Activated CD8-positive, alpha-beta memory T cell treated with anti-CD3 and anti-CD28 coated beads, Interleukin-2, amount 50 U/mL, for 24 hours (primary cell): ENCODE results near the gene ARID4A.
"Not testable (repeated sequence)": the region's sequence is repeated elsewhere in the genome, so short reads cannot be mapped to it uniquely, and the experiment has no call there.

Experiments used
- DNase-seq: peaks from one replicate; pipeline ENCODE4 v3.0.0-alpha.2; 2020; ENCODE audit errors: extremely low read depth

Gene ARID4A

DNA sequence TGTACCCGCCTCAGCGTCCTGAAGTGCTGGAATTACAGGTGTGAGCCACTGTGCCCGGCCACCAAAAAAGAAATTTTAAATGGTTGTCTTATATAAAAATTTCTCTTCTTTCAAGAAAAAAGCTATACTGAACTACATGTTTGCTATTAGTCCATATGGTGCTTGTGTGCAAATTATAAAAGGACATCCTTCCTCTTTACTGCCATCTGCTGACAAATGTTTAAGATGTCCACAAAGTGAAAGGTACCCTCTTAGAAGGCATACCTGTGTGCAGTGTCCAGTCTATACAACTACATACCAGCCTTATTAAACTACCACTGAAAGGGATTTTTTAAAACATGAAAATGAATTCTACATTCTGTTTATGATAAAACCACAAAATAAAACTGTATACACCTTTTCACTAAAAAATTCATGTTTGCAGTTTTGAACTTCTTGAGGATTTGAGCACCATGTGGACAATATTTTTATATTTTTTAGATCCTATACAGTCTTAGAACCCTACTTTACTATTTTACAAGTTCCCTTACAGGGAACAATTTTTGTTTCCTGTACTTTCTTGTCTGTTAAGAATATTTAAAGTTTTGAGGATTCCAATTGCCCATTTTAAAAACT lies 64.5 kb downstream of the ARID4A start:
- no peak for DNase-seq

DNA sequence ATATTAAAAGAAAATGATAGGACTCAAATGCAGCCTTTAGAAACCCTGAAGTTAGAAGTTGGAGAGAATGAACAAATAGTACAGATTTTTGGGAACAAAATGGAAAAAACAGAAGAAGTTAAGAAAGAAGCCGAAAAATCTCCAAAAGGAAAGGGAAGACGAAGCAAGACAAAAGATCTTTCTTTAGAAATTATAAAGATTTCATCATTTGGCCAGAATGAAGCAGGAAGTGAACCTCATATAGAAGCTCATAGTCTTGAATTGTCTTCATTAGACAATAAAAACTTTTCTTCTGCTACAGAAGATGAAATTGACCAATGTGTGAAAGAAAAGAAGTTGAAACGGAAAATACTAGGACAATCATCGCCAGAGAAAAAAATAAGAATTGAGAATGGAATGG lies 66.0 kb downstream of the ARID4A start:
- DNase-seq: no peak

DNA sequence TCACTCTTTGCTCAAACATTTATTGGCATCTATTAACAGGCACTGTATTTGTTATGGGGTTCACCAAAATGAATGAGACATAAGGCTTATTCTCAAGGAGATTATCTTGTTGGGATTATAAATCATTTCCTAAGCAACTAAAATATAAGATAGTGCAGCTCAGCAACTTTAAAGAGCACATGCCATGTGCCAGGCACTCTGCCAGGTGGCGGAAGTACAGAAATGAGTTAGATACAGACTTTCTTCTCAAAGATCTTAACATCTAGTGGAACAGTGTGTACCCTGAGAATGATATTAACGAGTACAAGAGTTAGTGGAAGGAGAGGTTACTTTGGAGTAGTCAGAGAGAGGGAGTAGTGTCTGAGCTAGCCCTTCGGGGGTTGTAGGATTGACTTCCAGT lies 68.9 kb downstream of the ARID4A start:
- DNase-seq: no peak

DNA sequence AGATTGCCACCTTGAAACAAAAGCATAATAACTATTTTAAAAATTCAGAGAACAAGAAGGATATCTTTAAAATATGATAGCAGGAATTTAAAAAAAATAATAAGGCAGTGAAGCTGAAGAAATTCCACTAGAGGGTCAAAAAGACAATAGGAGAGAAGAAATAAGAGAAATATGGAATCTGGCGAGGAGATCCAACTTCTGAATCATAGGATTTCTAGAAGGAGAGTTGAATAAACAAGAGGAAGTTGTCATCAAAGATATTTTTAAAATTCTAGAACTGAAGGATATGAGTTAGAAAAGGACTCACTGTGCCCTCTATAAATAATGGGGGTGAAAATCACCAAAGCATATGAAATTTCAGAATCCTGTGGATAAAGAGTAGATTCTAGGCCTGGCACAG lies 70.6 kb downstream of the ARID4A start:
- no peak for DNase-seq

DNA sequence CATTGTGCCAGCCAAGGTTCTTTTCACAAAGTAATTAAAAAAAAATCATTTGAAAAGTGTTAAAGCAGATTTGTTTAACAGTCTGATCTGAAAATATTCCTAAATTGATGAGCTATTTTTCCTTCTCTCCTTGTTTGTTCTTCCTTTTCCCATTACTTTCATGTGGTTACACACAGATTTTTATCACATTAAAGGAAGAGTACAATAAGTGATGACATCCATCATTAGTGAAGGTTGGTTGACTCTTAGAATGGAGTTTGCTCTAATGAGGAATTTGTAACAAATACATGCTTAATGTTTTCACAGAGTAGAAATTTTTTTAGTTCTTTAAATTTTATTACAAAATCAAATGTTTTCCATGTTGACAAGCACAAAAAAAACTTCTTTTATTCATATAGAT lies 78.4 kb downstream of the ARID4A start:
- no peak for DNase-seq

DNA sequence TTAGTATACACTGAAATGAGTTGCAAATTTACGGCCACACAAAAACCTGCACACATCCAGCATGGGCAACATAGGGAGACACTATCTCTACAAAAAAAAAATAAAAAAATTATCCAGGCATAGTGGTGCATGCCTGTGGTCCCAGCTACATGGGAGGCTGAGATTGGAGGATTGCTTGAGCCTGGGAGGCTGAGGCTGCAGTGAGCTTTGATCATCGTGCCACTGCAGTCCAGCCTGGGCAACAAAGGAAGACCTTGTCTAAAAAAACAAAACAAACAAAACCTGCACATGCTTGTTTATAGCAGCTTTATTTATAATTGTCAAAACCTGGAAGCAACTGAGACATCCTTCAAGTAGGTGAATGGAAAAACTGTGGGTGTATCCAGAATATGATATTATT lies 92.5 kb downstream of the ARID4A start:
- no peak for DNase-seq

DNA sequence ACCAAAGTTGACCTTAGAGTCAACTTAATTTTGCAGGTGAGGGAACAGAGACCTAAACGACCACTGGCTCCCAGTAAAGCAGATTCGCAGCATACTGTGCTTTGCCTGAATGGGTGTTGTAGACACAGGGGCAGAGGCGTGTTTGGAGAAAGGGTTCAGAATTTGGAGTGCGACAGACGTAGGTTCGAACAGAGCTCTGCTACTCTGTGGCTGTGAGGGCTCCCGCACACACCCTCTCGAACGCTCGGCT lies 97.1 kb downstream of the ARID4A start:
- DNase-seq: no peak

DNA sequence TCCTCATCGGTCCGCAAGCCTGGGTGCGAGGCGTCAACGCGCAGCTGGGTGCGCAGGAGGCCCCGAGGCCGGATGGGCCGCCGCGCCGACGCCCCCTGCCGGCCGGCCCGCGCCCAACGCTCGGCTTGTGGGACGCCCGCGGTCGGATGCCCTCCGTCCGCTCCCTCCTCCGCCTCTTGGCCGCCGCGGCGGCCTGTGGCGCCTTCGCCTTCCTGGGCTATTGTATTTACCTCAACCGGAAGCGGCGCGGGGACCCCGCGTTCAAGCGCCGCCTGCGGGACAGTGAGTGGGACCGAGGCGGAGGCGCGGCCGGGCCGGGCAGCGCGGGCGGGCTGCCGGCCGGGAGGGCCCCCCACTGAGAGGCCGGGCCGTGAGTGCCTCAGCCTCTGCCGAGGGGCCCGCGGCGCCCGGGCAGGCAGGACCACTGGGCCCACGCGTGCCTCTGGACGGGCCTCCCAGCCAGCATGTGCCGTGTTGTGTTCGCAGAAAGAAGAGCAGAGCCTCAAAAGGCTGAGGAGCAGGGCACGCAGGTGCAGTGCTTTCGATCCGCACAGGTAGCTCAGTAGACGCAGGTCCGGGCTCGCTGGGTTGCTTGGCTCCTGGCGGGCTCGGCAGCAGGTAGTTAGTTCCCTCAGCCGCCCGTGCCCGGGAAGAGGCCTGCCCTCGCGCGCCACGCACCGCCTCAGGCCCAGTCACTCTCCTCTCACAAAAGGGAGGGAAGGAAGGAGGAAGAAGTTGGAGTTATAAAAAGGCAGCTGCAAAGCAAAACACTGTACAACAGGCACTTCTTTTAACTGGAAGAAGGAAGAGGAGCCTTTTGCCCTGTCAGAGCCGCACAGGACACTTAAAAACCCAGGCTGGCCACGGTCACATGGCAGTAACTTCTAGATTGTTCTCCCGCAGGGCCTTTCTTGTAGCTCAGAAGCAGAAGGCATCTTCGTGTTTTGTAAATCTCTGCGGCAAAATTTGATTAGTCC lies 97.7 kb downstream of the ARID4A start, which contains the start of gene TOMM20L:
TSS of gene TOMM20L (plus strand) at position 119 of the 977 bp plus-strand sequence. CDS start at position 147, 28 bp downstream.
- peak; percentile 27 for DNase-seq

DNA sequence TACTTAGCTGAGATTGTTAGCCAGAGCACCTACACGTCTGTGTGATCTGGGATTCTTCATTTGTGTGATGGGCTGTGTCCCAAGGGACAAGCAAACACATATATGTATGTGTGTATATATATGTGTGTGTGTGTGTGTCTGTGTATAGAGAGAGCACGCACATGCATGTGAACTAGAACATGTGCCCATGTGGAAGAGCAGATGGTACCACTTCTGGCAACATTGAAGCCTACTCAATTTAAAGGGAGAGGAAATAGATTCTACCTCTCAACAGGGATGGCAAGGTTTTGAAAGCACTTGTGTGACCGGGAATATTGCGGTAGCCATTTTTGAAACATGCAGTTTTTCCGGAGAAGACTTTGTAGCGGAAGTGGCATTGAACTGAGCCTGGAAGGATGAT lies 98.8 kb downstream of the ARID4A start:
- no peak for DNase-seq

DNA sequence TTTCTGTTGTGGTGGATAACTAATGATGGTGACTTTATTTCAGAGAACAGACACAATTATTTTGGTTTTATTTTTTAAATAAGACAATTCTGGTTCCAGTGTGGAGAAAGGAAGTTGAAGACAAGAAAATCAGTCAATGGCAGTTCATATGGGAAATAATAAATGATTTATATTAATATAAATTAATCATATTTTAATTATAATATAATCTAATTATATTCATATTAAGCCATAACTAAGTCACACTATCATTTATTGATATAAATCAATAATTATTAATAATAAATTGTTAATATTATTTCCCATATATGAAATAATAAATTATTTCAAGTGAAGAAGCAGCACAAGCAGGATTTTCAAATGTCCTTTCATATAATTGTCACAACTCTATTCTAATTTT lies 100.1 kb downstream of the ARID4A start:
- DNase-seq: no peak

DNA sequence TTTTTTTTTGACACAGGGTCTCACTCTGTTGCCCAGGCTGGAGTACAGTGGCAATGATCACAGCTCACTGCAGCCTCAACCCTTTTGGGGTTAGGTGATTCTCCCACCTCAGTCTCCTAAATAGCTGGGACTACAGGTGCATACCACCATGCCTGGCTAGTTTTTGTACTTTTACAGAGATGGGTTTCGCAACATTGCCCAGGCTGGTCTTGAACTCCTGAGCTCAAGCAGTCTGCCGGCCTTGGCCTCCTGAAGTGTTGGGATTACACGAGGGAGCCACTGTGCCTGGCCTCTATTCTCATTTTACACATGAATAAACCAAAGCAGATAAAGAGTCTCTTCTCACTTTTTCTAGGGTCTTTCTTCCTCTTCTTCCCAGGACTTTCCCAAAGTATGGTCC lies 100.5 kb downstream of the ARID4A start:
- no peak for DNase-seq

DNA sequence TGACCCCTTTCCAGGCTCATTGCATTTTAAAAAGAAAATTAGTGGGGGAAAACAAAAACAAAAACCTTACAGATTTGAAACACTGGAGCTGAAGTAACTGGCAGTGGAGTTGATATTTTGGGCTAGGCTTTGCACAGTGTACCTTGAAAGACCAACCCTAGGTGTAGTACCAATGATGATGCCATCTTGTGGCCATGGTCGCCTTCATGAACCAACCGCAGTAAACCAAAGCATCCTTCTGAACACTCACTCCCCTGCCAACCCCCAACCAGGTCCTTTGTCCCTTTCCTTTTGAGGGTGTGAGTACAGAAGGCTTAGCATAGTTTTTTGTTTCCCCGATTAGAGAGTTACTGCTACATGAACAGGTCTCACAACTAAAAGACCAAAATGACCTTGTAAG lies 103.2 kb downstream of the ARID4A start:
- DNase-seq: no peak

DNA sequence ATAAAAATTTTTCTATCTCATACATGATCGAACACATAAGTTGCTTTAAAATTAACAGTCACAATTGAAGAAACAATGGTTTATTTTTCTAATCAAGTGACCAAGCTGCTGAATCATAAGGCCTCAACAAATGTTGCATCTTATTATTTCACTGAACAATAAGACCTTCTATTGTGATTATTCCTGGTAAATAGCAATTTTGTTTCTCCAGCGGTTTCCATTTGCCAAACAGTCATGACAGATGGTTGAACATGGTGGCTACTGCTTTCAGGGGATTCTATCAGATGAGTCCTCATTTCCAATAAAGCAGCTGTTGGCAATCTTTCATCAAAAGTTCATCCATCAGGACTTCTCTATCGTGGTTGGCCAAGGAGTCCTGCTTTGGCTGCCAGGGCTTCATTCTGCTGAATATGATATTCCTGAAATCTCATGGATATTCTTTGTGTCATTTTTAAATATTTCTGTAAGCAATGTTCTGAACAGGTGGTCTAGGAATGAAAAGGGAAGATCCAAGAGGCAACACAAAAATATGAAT lies 110.4 kb downstream of the ARID4A start:
- no peak for DNase-seq

DNA sequence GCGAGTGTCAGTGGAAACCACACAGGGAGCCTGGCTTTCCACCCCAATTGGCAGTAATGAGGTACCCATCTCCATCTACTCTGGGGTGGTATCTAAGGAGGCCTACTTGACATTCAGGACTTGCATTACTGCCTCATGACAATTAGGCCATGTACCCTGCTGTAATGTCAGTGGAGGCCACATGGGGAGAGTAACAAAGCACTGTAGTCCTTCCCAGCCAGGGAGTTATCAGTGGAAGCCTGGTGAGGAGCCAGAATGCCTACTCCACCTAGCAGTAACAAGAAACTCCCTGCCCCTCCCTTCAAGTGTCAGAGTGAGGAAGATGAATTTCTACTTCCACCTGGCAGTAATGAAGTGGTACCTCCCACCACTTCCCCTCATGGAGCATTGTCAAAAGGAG lies 116.5 kb downstream of the ARID4A start:
- no peak for DNase-seq

DNA sequence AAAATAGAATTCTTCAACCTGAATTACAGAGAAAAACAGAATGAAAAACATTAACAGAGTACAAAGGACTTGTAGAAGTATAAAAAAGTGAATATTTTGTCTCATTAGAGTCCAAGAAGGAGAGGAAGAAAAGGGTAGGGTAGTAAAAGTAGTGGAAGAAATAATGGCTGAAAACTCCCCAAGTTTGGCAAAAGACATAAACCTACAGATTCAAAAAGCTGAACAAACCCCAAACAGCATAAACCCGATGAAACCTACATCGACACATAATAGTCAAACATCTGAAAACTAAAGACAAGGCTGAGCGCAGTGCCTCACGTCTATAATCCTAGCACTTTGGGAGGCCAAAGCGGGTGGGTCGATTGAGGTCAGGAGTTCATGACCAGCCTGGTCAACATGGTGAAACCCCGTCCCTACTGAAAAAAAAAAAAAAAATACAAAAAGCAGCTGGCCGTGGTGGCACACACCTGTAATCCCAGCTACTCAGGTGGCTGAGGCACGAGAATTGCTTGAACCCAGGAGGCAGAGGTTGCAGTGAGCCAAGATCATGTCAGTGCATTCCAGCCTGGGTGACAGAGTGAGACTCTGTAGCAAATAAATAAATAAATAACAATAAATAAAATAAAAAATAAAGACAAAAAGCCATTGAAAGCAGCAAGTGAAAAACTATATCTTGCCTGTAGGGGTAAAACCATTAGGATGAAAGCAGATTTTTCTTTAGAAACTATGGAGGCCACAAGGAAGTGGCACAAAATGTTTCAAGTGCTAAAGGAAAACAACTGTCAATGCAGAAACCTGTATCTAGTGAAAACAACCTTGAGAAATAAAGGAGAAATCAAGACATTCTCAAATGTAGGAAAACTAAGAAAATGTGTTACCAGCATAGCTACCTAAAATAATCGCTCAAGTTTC lies 117.5 kb downstream of the ARID4A start:
- no peak for DNase-seq

DNA sequence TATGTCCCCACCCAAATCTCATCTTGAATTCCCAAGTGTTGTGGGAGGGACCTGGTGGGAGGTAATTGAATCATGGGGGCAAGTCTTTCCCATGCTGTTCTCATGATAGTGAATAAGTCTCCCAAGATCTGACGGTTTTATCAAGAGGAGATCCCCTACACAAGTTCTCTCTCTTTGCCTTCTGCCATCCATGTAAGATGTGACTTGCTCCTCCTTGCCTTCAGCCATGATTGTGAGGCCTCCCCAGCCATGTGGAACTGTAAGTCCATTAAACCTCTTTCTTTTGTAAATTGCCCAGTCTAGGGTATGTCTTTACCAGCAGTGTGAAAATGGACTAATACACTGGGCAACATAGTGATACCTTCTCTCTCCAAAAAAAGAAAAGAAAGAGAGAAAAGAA lies 118.6 kb downstream of the ARID4A start:
- not testable (repeated sequence) for DNase-seq
